Heart left ventricle (tissue), 13 donors: Measurements from ENCODE around the gene ATP7B.

Experiments used
- CTCF ChIP-seq, 12 donors: fragments of 200-600 bp; sonication (generic) in 4 of 12; IDR thresholded peaks; one replicate each; pipeline versions ENCODE4 v1.5.0 to v1.8.0; 2018 to 2022; ENCODE audit warnings: antibody characterized with exemption in 12 of 12, mild to moderate bottlenecking in 5 of 12
- POLR2A ChIP-seq, 2 donors: fragments of 450-650 bp; IDR thresholded peaks; one replicate each; pipeline ENCODE4 v1.6.1; 2017; ENCODE audit warnings: antibody characterized with exemption in 2 of 2, mild to moderate bottlenecking in 2 of 2, moderate library complexity in 2 of 2
- donor health status: ischemic (EF 13 %, LVEDD 7.1; RV severe dilation, severe dysfunction).
- donor health status: DM: no; HTN: yes; CAD: no.
- donor health status: DM: no; HTN: no; CAD: no.
- donor health status: ischemic (EF 25% LVEDD 6.9; RV normal size, moderate dysfunction).
- donor health status: ischemic (EF 25% LVEDD 5.7; RV mildly dilated, moderate dysfunction).
- donor health status: ischemic (EF 35%, LVEDD 5.7; RV mildly dilated, moderate dysfunction).
- donor health status: nonischemic (EF 11% LVEDD 7.7; RV severe dilation, severe dysfunction).
- donor health status: DM: yes; HTN: yes; CAD: no.
- donor health status: PGD.
- donor health status: ischemic (EF 29% LVEDD 5.4; RV normal size, mild dysfunction).
- donor health status: nonischemic (EF 23%, LVEDD 6.1; RV moderate dilation, normal function).

GRCh38 chr13:52020191-52020590 is 8.9 kb upstream of the ATP7B start:
- TF ChIP-seq CTCF (IDR thresholded peaks at IDR 0.05): no peak
- no peak for TF ChIP-seq POLR2A (IDR thresholded peaks at IDR 0.05)
